IMR-90 (cell line): ENCODE measurements around the gene RPS29. TPM values are rescaled to one million over a fixed set of nuclear protein-coding genes. Genes with fewer than 3 reads are reported as not detected.

Source experiments
- ATAC-seq: fragments of 200-7000 bp; cut with Tn5 transposase; 2 replicates; pipeline ENCODE4 v1.9.1; 2020; ENCODE audit warnings: low read depth, mild to moderate bottlenecking, moderate library complexity
- BruUV-seq: library from RNA; stranded (reverse); fragments of 400-500 nt; replicated peaks from 2 replicates; lab custom pipeline; 2021; lab: Mats Ljungman, UMichigan
- CTCF ChIA-PET: fragments of 300-600 bp; formaldehyde crosslinking; extraction: SDS; loops from one replicate; lab custom pipeline; 2021; ENCODE audit warnings: antibody characterized with exemption; lab: Yijun Ruan, JAX
- POLR2A ChIA-PET: fragments of 300-600 bp; sonication (Branson Sonifier 250); formaldehyde crosslinking; loops from one replicate; lab custom pipeline; 2022; ENCODE audit warnings: antibody characterized with exemption; ENCODE audit not compliant: unreplicated experiment; lab: Charles Lee
- DNase-seq: peaks from one replicate; pipeline ENCODE4 v3.0.0; 2013
- H2AFZ ChIP-seq: replicated peaks from 2 replicates; pipeline ENCODE3; 2013; ENCODE audit warnings: low read length, mild to moderate bottlenecking; ENCODE audit not compliant: poor library complexity
- H2AK5ac ChIP-seq: 2 replicates; pipeline ENCODE4 v1.6.1; 2013; ENCODE audit warnings: low read depth, low read length, inconsistent platforms
- H2AK9ac ChIP-seq: replicated peaks from 2 replicates; pipeline ENCODE3; 2013; ENCODE audit warnings: mild to moderate bottlenecking, low read depth, low read length, moderate library complexity; ENCODE audit not compliant: poor library complexity
- H2BK120ac ChIP-seq: 2 replicates; pipeline ENCODE4 v1.6.1; 2013; ENCODE audit warnings: low read depth, low read length, inconsistent platforms
- H2BK15ac ChIP-seq: 3 replicates; pipeline ENCODE4 v1.6.1; 2013; ENCODE audit warnings: low read depth, low read length, inconsistent platforms
- H2BK20ac ChIP-seq: 2 replicates; pipeline ENCODE4 v1.6.1; 2013; ENCODE audit warnings: low read depth, mild to moderate bottlenecking, inconsistent platforms, low read length, moderate library complexity
- H2BK5ac ChIP-seq: 2 replicates; pipeline ENCODE4 v1.6.1; 2013; ENCODE audit warnings: mild to moderate bottlenecking, low read depth, low read length, inconsistent platforms; ENCODE audit not compliant: poor library complexity, severe bottlenecking
- H3K14ac ChIP-seq: replicated peaks from 2 replicates; pipeline ENCODE4 v1.6.1; 2013; ENCODE audit warnings: low read depth, low read length, inconsistent platforms
- H3K18ac ChIP-seq: 2 replicates; pipeline ENCODE4 v1.6.1; 2013; ENCODE audit warnings: low read depth, low read length, control low read depth
- H3K23ac ChIP-seq: 2 replicates; pipeline ENCODE4 v1.6.1; 2013; ENCODE audit warnings: low read depth, low read length, inconsistent platforms
- H3K27ac ChIP-seq: 2 replicates; pipeline ENCODE4 v1.5.1; 2013; ENCODE audit warnings: mild to moderate bottlenecking, control low read depth, low read length; ENCODE audit not compliant: insufficient read depth
- H3K27me3 ChIP-seq: 2 replicates; pipeline ENCODE4 v1.6.1; 2013; ENCODE audit warnings: low read length; ENCODE audit not compliant: control insufficient read depth, insufficient read depth
- H3K36me3 ChIP-seq: 2 replicates; pipeline ENCODE4 v1.6.1; 2013; ENCODE audit warnings: low read length, mixed read lengths; ENCODE audit not compliant: control insufficient read depth, insufficient read depth
- H3K4ac ChIP-seq: 2 replicates; pipeline ENCODE4 v1.6.1; 2013; ENCODE audit warnings: low read depth, low read length, inconsistent platforms
- H3K4me1 ChIP-seq: 2 replicates; pipeline ENCODE4 v1.6.1; 2013; ENCODE audit warnings: low read length, mixed read lengths; ENCODE audit not compliant: control insufficient read depth, insufficient read depth
- H3K4me2 ChIP-seq: 2 replicates; pipeline ENCODE4 v1.6.1; 2013; ENCODE audit warnings: low read depth, mild to moderate bottlenecking, control low read depth, low read length, moderate library complexity
- H3K4me3 ChIP-seq: 2 replicates; pipeline ENCODE4 v1.5.1; 2013; ENCODE audit warnings: low read depth, mild to moderate bottlenecking, control low read depth, low read length, moderate library complexity; ENCODE audit not compliant: insufficient read depth
- H3K56ac ChIP-seq: 2 replicates; pipeline ENCODE4 v1.6.1; 2013; ENCODE audit warnings: low read length, inconsistent platforms; ENCODE audit not compliant: insufficient read depth; ENCODE audit errors: extremely low read depth
- H3K79me1 ChIP-seq, 2 experiments: 2 replicates each; pipeline ENCODE4 v1.6.1; 2013; ENCODE audit warnings: low read length in 2 of 2, inconsistent platforms in 1 of 2, low read depth in 1 of 2
- H3K9ac ChIP-seq: 2 replicates; pipeline ENCODE4 v1.6.1; 2013; ENCODE audit warnings: low read depth, low read length, control low read depth
- H3K9me1 ChIP-seq: 2 replicates; pipeline ENCODE4 v1.6.1; 2013; ENCODE audit warnings: low read length, inconsistent platforms; ENCODE audit not compliant: insufficient read depth
- H3K9me3 ChIP-seq: 2 replicates; pipeline ENCODE4 v1.6.1; 2013; ENCODE audit warnings: low read length; ENCODE audit not compliant: control insufficient read depth, insufficient read depth
- H4K20me1 ChIP-seq: 2 replicates; pipeline ENCODE4 v1.6.1; 2013; ENCODE audit warnings: low read length, inconsistent platforms; ENCODE audit not compliant: insufficient read depth
- H4K5ac ChIP-seq: 2 replicates; pipeline ENCODE4 v1.6.1; 2013; ENCODE audit warnings: mild to moderate bottlenecking, low read depth, low read length, control low read depth
- H4K8ac ChIP-seq, 2 experiments: 2 replicates each; pipeline ENCODE4 v1.6.1; 2013; ENCODE audit warnings: low read depth in 2 of 2, low read length in 2 of 2, control low read depth in 1 of 2, inconsistent platforms in 1 of 2
- H4K91ac ChIP-seq: 2 replicates; pipeline ENCODE4 v1.6.1; 2013; ENCODE audit warnings: low read depth, low read length, inconsistent platforms; ENCODE audit not compliant: insufficient read depth
- CHD1 ChIP-seq: IDR thresholded peaks from 2 replicates; pipeline ENCODE4 v1.6.1; 2012; ENCODE audit warnings: low read depth, low read length, improper control_type of control experiment
- FOS ChIP-seq: fragments of 150-350 bp; IDR thresholded peaks from 2 replicates; pipeline ENCODE4 v1.6.1; 2016; ENCODE audit warnings: low read depth, low read length
- MXI1 ChIP-seq: IDR thresholded peaks from 2 replicates; pipeline ENCODE4 v1.6.1; 2012; ENCODE audit warnings: low read depth, mild to moderate bottlenecking, low read length, moderate library complexity, borderline replicate concordance
- POLR2A ChIP-seq: IDR thresholded peaks from 2 replicates; pipeline ENCODE4 v1.6.1; 2012; ENCODE audit warnings: mild to moderate bottlenecking, low read depth, low read length
- RAD21 ChIP-seq: IDR thresholded peaks from 2 replicates; pipeline ENCODE4 v1.6.1; 2012; ENCODE audit warnings: low read length, improper control_type of control experiment
- RFX5 ChIP-seq: IDR thresholded peaks from 2 replicates; pipeline ENCODE4 v1.8.0; 2012; ENCODE audit warnings: low read depth, mild to moderate bottlenecking, low read length, moderate library complexity
- WGBS, 2 experiments: methylation state at CpG; one replicate each; pipeline versions ENCODE4 v1.1.5 to v1.1.7; 2013; ENCODE audit warnings: missing lambda C conversion rate in 2 of 2; ENCODE audit not compliant: insufficient read length in 1 of 2; ENCODE audit errors: extremely low coverage in 2 of 2; 5-methylcytosine and 5-hydroxymethylcytosine counted together
- dilution Hi-C: fragments of 300-500 bp; cut with HindIII; formaldehyde crosslinking; loops from one replicate; pipeline ENCODE4 v1.14.3; 2018; ENCODE audit warnings: low sequenced_read_pairs; ENCODE audit not compliant: unreplicated experiment
- in situ Hi-C: fragments of 300-500 bp; cut with MboI; formaldehyde crosslinking; loops from 3 replicates; pipeline ENCODE4 v1.14.3; 2019; ENCODE audit warnings: low sequenced_read_pairs, inconsistent platforms, mixed read lengths
- intact Hi-C: fragments of 100-400 bp; cut with micrococcal nuclease; formaldehyde crosslinking; loops from 2 replicates; pipeline ENCODE4 v1.10.0; 2022
- polyA plus RNA-seq, 3 experiments: library from polyadenylated mRNA; depleted of rRNA; stranded (reverse); fragments of >200 nt; gene quantifications; 2 replicates each; pipeline ENCODE4 v1.2.3, GENCODE V29; 2012; ENCODE audit warnings: low replicate concordance in 1 of 3
- total RNA-seq: library from RNA; depleted of rRNA; stranded (reverse); fragments of >200 nt; gene quantifications from 2 replicates; pipeline ENCODE4 v1.2.3, GENCODE V29; 2012
- TF ChIP-seq, protein P1 (sequence below): conservative IDR thresholded peaks from 2 replicates; pipeline ENCODE4 v1.5.1; 2012; ENCODE audit warnings: mild to moderate bottlenecking, low read depth, low read length, improper control_type of control experiment
- TF ChIP-seq, protein P2 (sequence below): fragments of 150-350 bp; IDR thresholded peaks from 2 replicates; pipeline ENCODE4 v1.6.1; 2016; ENCODE audit warnings: low read depth, mild to moderate bottlenecking, low read length, moderate library complexity, borderline replicate concordance

The RPS29 gene
- total and polyA plus RNA-seq, 2 of the 4 experiments (the other 2 are of a cell fraction), result 318 to 10,393 TPM

DNA sequence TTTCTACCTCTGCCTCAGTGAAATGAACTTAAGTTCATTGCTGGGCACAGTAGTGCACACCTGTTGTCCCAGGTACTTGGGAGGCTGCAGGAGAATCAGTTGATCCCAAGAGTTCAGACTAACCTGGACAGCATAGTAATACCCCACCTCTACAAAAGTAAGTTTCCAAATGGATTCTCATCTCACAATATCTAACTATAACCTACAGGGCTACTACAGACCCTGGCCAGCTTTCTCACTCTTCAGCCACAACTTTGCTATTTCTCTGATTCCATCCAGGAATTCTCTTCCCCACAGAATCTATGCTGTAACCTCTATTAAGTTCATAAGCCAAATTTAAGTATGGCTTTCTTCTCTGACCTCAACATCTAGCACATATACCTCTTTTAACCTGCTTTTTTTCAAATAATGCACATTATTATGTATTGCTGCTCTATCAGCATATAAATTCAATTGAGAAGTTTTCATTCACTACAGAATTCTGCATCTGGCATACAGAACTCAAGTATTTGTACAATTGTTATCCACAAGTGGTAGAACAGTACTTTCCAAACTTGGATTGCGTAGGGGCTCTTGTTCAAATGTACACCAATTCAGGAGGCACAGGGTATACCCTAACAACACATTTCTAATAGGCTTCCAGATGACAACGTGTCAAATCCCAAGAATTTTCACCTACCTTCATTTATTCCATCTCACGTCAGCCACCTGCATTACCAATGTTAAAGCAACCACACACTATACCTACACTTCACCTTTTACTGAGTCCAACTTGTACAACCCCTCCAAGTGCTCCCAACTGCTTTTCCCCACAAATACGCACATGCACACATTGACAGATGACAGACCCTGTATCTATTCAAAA, 3.8 kb downstream of the RPS29 start:
- Histone ChIP-seq H2BK5ac (no peak overlapping the region), H4K20me1 (peaks cover 64% of the 10 kb centered on the region), H4K8ac (no peak overlapping the region), H2AK9ac (no peak overlapping the region), H3K27ac (no peak overlapping the region), H3K9me3 (no peaks in the 10 kb centered on the region), H3K4me1 (peaks cover 6% of the 10 kb centered on the region), H2BK15ac (no peak overlapping the region), H3K14ac (no peak overlapping the region), H3K9ac (no peak overlapping the region), H2AK5ac (no peak overlapping the region), H3K9me1 (peaks cover 17% of the 10 kb centered on the region), H3K79me1 (peaks cover 25 to 69% of the 10 kb centered on the region in 2 experiments), H4K91ac (no peak overlapping the region), H3K4ac (no peak overlapping the region), H3K18ac (no peak overlapping the region), H3K4me3 (no peak overlapping the region), H3K23ac (no peak overlapping the region), H3K4me2 (no peak overlapping the region), H2BK20ac (no peak overlapping the region), H2AFZ (no peak overlapping the region), H3K56ac (no peak overlapping the region), H2BK120ac (no peak overlapping the region), H3K27me3 (no peaks in the 10 kb centered on the region), H3K36me3 (peaks cover 19% of the 10 kb centered on the region), H4K5ac (no peak overlapping the region)
- WGBS, 2 experiments, result 80% methylated on average over 1 of the region's 4 CpGs; no CpG with 5 or more reads in 1 of the 2 experiments
- ATAC-seq (no peak), DNase-seq (no peak)
- CTCF ChIA-PET, result no interaction called here
- intact Hi-C loops, result no loop called here
- BruUV-seq, result no TSS peak
- POLR2A ChIA-PET, result interaction anchor here (0.6 kb wide), 1 partner anchor 1755 kb away, joined by 3 read pairs; no protein-coding TSS in a partner anchor
- dilution Hi-C loops, result no loop called here
- in situ Hi-C loops, result no loop called here
- TF ChIP-seq, protein P1, sequence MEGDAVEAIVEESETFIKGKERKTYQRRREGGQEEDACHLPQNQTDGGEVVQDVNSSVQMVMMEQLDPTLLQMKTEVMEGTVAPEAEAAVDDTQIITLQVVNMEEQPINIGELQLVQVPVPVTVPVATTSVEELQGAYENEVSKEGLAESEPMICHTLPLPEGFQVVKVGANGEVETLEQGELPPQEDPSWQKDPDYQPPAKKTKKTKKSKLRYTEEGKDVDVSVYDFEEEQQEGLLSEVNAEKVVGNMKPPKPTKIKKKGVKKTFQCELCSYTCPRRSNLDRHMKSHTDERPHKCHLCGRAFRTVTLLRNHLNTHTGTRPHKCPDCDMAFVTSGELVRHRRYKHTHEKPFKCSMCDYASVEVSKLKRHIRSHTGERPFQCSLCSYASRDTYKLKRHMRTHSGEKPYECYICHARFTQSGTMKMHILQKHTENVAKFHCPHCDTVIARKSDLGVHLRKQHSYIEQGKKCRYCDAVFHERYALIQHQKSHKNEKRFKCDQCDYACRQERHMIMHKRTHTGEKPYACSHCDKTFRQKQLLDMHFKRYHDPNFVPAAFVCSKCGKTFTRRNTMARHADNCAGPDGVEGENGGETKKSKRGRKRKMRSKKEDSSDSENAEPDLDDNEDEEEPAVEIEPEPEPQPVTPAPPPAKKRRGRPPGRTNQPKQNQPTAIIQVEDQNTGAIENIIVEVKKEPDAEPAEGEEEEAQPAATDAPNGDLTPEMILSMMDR, result no peak
- TF ChIP-seq, protein P2, sequence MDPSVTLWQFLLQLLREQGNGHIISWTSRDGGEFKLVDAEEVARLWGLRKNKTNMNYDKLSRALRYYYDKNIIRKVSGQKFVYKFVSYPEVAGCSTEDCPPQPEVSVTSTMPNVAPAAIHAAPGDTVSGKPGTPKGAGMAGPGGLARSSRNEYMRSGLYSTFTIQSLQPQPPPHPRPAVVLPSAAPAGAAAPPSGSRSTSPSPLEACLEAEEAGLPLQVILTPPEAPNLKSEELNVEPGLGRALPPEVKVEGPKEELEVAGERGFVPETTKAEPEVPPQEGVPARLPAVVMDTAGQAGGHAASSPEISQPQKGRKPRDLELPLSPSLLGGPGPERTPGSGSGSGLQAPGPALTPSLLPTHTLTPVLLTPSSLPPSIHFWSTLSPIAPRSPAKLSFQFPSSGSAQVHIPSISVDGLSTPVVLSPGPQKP, result no peak
- TF ChIP-seq CHD1 (no peak), RAD21 (no peak), RFX5 (no peak), POLR2A (no peak; the same call in 1 of the 2 replicates), MXI1 (no peak), FOS (no peak)
